Measurements from ENCODE around the gene ZNF302. TPM values are rescaled to one million over a fixed set of nuclear protein-coding genes. Genes with fewer than 3 reads are reported as not detected.

The ZNF302 gene
- total RNA-seq, 4 donors from 2014 or later, result 27.0 to 47.3 (median 36.4) TPM

DNA sequence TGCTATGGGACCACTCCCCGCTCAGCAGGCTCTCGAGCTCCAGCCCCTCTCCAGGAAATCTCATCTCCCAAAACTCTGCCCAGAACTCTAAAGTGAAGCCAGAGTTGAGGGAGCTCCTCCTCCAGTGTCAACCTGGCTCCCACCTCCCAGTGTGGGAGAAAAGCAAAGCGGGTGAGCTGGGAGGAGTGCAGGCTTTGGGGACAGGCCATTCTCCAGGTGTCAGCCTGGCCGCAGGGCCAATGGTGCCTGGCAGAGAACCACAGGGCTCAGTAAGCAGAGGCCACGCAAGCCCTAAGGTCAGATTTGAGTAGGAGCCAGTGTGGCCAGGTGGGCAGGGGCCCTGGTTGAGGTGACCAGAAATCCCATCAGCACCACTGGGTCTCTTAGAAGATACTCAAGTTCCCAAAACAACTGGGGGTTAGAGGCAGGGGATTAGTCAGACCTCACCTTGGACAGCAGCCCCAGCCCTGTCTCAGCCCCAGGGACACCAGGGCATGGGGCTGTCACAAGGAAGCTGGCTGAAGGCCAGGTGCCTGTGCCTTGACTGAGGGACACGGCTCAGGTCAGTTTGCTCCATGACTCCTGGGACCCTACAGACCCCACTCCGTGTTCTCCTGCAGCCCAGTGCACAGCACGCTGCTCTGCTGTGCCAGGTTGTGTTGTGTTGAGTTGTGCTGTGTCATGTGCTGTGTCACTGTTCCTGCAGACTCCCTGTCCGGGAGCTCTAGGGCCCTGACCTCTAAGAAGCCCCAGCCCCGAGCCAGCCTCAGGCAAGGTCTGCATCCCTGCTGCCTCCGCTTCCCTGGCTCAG lies 53.7 kb downstream of the ZNF302 start:
- peaks cover 0 to 27% (median 19%) of the 10 kb centered on the region in 4 donors for H3K4me1 ChIP-seq
- WGBS, 2 donors, result 84 to 86% methylated on average over 5 to 11 of the region's 11 CpGs
- peaks cover 0 to 11% (median 0%) of the 10 kb centered on the region in 3 donors for H3K36me3 ChIP-seq
- no peaks in the 10 kb centered on the region for H3K27me3 ChIP-seq
- H3K9me3 ChIP-seq, result peaks cover 0 to 2% (median 0%) of the 10 kb centered on the region in 4 donors
- TF ChIP-seq, protein P1, sequence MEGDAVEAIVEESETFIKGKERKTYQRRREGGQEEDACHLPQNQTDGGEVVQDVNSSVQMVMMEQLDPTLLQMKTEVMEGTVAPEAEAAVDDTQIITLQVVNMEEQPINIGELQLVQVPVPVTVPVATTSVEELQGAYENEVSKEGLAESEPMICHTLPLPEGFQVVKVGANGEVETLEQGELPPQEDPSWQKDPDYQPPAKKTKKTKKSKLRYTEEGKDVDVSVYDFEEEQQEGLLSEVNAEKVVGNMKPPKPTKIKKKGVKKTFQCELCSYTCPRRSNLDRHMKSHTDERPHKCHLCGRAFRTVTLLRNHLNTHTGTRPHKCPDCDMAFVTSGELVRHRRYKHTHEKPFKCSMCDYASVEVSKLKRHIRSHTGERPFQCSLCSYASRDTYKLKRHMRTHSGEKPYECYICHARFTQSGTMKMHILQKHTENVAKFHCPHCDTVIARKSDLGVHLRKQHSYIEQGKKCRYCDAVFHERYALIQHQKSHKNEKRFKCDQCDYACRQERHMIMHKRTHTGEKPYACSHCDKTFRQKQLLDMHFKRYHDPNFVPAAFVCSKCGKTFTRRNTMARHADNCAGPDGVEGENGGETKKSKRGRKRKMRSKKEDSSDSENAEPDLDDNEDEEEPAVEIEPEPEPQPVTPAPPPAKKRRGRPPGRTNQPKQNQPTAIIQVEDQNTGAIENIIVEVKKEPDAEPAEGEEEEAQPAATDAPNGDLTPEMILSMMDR (IDR thresholded peaks at IDR 0.05), result no peak
- TF ChIP-seq EP300 (IDR thresholded peaks at IDR 0.05) (no peak), POLR2A (IDR thresholded peaks at IDR 0.05) (no peak)
- DNase-seq (ENCODE audit: low spot score in 2 of 2), result no peak
- no peak overlapping the region for H3K4me3 ChIP-seq
- no peak overlapping the region for H3K27ac ChIP-seq

DNA sequence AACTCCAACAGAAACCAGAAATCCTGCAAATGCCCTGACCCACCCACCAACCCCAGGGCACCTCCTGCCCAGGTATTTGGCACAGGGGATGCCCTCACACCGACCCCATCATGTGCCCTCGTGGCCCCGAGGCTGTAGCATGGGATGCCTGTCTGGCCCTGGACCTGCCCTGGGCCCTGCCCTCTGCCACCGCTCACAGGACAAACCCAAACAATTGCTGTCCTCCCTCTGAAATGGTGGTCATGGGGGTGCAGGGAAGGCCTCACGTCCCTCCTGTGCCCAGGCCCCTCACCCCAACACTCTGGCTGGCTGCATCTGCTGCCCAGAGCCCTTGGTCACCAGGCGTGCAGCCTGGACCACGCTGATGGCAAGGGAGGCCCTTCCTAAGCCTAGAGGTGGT lies 54.5 kb downstream of the ZNF302 start:
- no peaks in the 10 kb centered on the region for H3K27me3 ChIP-seq
- no peak for DNase-seq (ENCODE audit: low spot score in 2 of 2)
- WGBS, 2 donors, result 70 to 85% methylated on average over 6 to 7 of the region's 7 CpGs
- H3K27ac ChIP-seq, result no peak overlapping the region
- H3K4me3 ChIP-seq, result no peak overlapping the region
- peaks cover 0 to 9% (median 0%) of the 10 kb centered on the region in 4 donors for H3K9me3 ChIP-seq
- peaks cover 0 to 29% (median 19%) of the 10 kb centered on the region in 4 donors for H3K4me1 ChIP-seq
- peaks cover 0 to 18% (median 0%) of the 10 kb centered on the region in 3 donors for H3K36me3 ChIP-seq
- TF ChIP-seq EP300 (IDR thresholded peaks at IDR 0.05) (no peak), POLR2A (IDR thresholded peaks at IDR 0.05) (no peak)
- TF ChIP-seq, protein P1 (IDR thresholded peaks at IDR 0.05), result no peak

DNA sequence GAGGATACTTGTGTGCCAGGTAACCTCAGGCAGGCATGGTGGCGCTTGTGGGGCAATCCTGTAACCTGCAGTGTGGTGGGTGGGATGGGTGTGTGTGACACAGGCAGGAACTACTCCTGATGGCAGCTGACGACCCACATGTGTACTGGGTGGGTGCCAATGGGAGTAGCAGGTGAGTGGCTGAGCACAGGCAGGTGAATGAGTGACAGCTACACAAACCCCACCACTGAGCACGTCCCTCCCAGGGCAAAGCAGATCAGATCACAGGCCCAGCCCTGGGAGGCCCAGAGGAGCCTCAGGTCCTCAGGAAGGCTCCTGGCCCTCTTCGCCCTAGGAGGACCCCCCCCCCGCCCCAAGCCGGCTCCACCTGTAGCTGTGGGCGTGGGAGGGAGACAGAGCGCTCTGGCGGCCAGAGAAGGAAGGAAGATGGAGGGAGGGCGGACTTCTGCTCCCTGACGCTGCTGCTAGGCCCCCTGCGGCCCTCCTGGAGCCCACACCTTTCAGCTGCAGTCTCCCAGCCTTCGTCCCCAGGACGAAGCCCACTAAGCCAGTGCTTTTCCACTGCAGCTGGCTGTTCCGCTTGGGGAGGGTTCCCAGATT lies 55.2 kb downstream of the ZNF302 start:
- 51 to 58% methylated on average over 10 to 14 of the region's 15 CpGs for WGBS, 2 donors
- H3K27ac ChIP-seq, result peak overlapping the region; percentile 87 to 99 (median 98)
- TF ChIP-seq, protein P1 (IDR thresholded peaks at IDR 0.05), result no peak
- TF ChIP-seq POLR2A (IDR thresholded peaks at IDR 0.05) (no peak), EP300 (IDR thresholded peaks at IDR 0.05) (no peak)

DNA sequence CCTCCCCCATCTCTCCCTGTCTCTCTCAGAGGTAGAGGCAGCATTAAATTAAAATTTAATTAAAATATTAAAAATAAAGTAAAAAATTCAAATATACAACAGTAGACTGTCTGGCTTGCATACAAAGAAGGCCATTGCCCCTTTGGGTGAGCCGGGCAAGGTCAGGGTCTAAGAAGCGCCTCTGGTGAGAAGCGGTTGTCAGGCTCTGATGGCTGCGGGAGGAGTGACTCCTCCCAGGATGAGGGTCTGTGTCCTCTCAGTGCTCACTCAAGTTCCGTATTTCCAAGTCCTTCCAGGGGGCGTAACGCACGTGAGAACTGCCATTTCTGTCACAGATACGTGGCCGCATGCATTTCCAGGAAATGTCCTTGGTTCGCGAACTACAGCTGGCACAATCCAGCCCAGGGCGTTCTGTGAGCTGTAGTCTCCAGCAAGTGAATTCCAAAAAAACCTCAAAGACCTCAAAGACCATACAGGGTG lies 55.8 kb downstream of the ZNF302 start:
- peak; percentile 16 to 61 for DNase-seq (ENCODE audit: low spot score in 2 of 2)
- no peak for TF ChIP-seq POLR2A (IDR thresholded peaks at IDR 0.05)
- TF ChIP-seq, protein P1 (IDR thresholded peaks at IDR 0.05), result peak in 1 of 5 experiments; percentile 16
- TF ChIP-seq EP300 (IDR thresholded peaks at IDR 0.05), result no peak
- peaks cover 0 to 32% (median 0%) of the 10 kb centered on the region in 3 donors for H3K36me3 ChIP-seq
- H3K27me3 ChIP-seq, result no peaks in the 10 kb centered on the region
- peaks cover 0 to 29% (median 19%) of the 10 kb centered on the region in 4 donors for H3K4me1 ChIP-seq
- peaks cover 0 to 23% (median 3%) of the 10 kb centered on the region in 4 donors for H3K9me3 ChIP-seq
- 1 to 2% methylated on average over 13 of the region's 13 CpGs for WGBS, 2 donors
- H3K4me3 ChIP-seq, result peak overlapping the region; percentile 80 to 93 (median 88)
- peak overlapping the region; percentile 87 to 99 (median 98) for H3K27ac ChIP-seq

More for the DNA sequence above, 55.2 kb downstream of the ZNF302 start:
- no peak for DNase-seq (ENCODE audit: low spot score in 2 of 2)
- Histone ChIP-seq H3K9me3 (peaks cover 0 to 17% (median under 1%) of the 10 kb centered on the region in 4 donors), H3K4me1 (peaks cover 0 to 29% (median 19%) of the 10 kb centered on the region in 4 donors), H3K27me3 (no peaks in the 10 kb centered on the region), H3K36me3 (peaks cover 0 to 26% (median 0%) of the 10 kb centered on the region in 3 donors), H3K4me3 (peak overlapping the region; percentile 80 to 93 (median 88))

All from tibial nerve (tissue), 4 donors.